ENCODE measurements around the gene CHMP2A. TPM values are rescaled to one million over a fixed set of nuclear protein-coding genes. Genes with fewer than 3 reads are reported as not detected.

CHMP2A gene
- total and polyA plus RNA-seq, 2 experiments from 2014 or later: 92.2 to 145 TPM

DNA sequence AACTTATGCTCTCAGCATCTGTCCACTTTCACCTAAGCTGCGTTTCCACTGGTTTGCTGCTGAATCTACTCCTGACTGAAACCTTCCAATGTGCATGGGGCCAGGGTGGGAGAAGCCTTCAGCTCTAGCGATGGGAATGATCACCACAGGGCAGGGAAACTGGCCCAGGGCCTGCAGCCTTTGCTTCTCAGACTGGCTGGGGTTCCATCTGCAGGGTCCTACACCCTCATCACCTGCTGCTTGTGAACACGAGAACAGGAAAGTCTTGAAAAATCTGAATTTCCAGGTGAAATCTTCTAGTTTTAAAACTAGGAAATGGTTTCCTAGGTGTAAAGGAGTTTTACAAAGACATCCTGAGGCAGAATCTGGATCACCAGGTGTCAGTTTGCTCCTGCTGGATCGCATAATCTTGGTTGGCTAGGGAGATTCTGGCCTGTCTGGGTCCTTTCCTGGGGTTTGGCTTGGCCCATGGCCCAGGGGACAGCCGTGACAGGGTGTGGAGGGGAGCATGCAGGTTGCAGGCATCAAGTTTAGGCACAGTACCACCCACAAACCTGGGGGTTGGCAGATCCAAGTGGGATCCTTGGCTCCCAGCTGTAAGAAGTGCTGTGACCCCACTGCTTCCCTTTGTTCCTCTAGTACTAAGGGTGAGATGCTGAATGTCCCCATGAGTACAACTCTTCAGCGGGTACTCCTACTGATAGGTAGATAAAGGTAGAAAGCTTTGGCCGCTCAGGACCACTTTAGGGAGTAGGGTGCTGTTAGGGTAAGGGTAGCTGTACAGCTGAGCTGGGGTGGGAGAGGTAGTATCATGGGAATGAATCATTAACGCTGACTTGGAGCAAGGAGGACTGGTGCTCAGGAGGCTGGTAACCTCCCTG, 5.3 kb upstream of the CHMP2A start:
- Histone ChIP-seq H3K4me2 (peak overlapping the region; percentile 88), H4K20me1 (replicated peaks; ENCODE audit: insufficient read depth) (no peaks in the 10 kb centered on the region; the same call in 1 of the 2 replicates), H3K36me3 (ENCODE audit: insufficient read depth) (0 out of 2 replicates have a peak, but pooled peaks cover 2% of the 10 kb centered on the region), H3F3A (replicated peaks; ENCODE audit: low read depth) (peaks cover 37% of the 10 kb centered on the region), H3K79me2 (replicated peaks; ENCODE audit: insufficient read depth) (peaks cover 20% of the 10 kb centered on the region), H3K9me2 (ENCODE audit: insufficient read depth) (peaks cover 5% of the 10 kb centered on the region; the same call in 1 of the 2 replicates), H3K27ac (ENCODE audit: low read depth) (peak overlapping the region; percentile 60; the same call in 1 of the 2 replicates), H3K4me1 (ENCODE audit: insufficient read depth) (peaks cover 17% of the 10 kb centered on the region), H3K27me3 (ENCODE audit: insufficient read depth) (peaks cover 48% of the 10 kb centered on the region), H3K4me3 (peak overlapping the region; percentile 84), H2AFZ (no peak overlapping the region)
- Mint-ChIP-seq H3K9me3 (no peaks in the 10 kb centered on the region), H3K27ac (peak overlapping the region; percentile 100), H3K4me3 (peak overlapping the region; percentile 97), H3K4me1 (peaks cover 40% of the 10 kb centered on the region), H3K27me3 (ENCODE audit: insufficient read depth, low read depth, poor library complexity) (peaks cover 57% of the 10 kb centered on the region), H3K36me3 (ENCODE audit: low read depth) (peaks cover 40% of the 10 kb centered on the region)
- DNase-seq (ENCODE audit: low spot score) (no peak), ATAC-seq (no peak)
- no peak for TF ChIP-seq ZNF114 (CRISPR knock-in tag; IDR thresholded peaks at IDR 0.05)
- no peak for TF ChIP-seq CREB1 (CRISPR knock-in tag; IDR thresholded peaks at IDR 0.05; ENCODE audit: low read depth)
- TF ChIP-seq NANOG (IDR thresholded peaks at IDR 0.05; ENCODE audit: borderline replicate concordance): no peak
- no peak for TF ChIP-seq ETS1 (IDR thresholded peaks at IDR 0.05)
- TF ChIP-seq POLR2AphosphoS5 (IDR thresholded peaks at IDR 0.05; ENCODE audit: low read depth): no peak
- no peak for TF ChIP-seq EZH2 (IDR thresholded peaks at IDR 0.05; ENCODE audit: low read depth, unreplicated experiment)

DNA sequence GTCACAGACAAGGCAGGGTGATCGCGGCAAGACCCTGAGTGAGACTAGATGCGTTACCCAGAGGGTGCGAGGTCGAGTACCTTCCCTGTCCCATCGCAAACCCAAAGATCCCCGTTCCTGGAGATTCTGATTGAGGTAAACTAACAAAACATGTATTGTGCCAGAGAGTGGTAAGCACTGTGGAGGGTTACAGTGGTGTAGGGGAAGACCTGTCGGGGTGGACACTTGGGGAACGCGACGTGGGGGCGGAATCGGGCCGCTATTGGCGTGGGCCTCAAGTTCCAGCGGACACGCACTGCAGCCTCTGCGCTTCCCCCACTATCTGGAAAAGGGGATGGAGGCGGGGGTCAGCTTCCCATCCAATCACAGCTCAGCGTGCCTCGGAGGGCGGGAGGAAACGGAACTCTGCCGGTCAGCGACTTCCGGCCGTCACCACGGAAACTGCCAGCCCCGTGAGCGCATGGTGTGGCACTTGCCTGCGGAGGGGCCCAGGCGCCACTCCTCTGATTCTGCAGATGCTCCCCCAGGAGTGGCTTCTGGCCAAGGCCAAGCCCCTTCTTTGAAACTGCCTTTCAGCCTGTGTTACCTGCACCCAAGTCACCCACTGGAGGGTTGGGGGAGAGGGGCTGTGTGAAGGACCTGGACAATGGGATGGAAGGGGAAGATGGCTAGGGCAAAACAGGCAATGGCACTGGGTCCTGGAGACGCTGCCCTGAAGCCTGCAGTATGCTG, 4.5 kb upstream of the CHMP2A start:
- peak overlapping the region; percentile 88 for H3K4me2 ChIP-seq
- H2AFZ ChIP-seq: no peak overlapping the region
- Mint-ChIP-seq H3K4me1 (peaks cover 45% of the 10 kb centered on the region), H3K27me3 (ENCODE audit: insufficient read depth, low read depth, poor library complexity) (peaks cover 65% of the 10 kb centered on the region), H3K36me3 (ENCODE audit: low read depth) (peaks cover 42% of the 10 kb centered on the region), H3K27ac (peak overlapping the region; percentile 100), H3K9me3 (peaks cover 5% of the 10 kb centered on the region; the same call in 2 of the 3 replicates), H3K4me3 (peak overlapping the region; percentile 97)
- H3K27ac ChIP-seq (ENCODE audit: low read depth): peak overlapping the region; percentile 98
- H4K20me1 ChIP-seq (replicated peaks; ENCODE audit: insufficient read depth): no peaks in the 10 kb centered on the region; the same call in 1 of the 2 replicates
- peaks cover 20% of the 10 kb centered on the region for H3K79me2 ChIP-seq (replicated peaks; ENCODE audit: insufficient read depth)
- H3F3A ChIP-seq (replicated peaks; ENCODE audit: low read depth): peaks cover 42% of the 10 kb centered on the region
- peaks cover 45% of the 10 kb centered on the region for H3K27me3 ChIP-seq (ENCODE audit: insufficient read depth)
- H3K36me3 ChIP-seq (ENCODE audit: insufficient read depth): 0 out of 2 replicates have a peak, but pooled peaks cover 2% of the 10 kb centered on the region
- H3K4me3 ChIP-seq: peak overlapping the region; percentile 84
- ATAC-seq (peak; percentile 41), DNase-seq (ENCODE audit: low spot score) (peak; percentile 96)
- peaks cover 5% of the 10 kb centered on the region; the same call in 1 of the 2 replicates for H3K9me2 ChIP-seq (ENCODE audit: insufficient read depth)
- H3K4me1 ChIP-seq (ENCODE audit: insufficient read depth): peaks cover 19% of the 10 kb centered on the region
- TF ChIP-seq POLR2AphosphoS5 (IDR thresholded peaks at IDR 0.05; ENCODE audit: low read depth) (peak; percentile 88), STAT1 (IDR thresholded peaks at IDR 0.05; ENCODE audit: unreplicated experiment) (no peak), EZH2 (IDR thresholded peaks at IDR 0.05; ENCODE audit: low read depth, unreplicated experiment) (no peak), ETS1 (IDR thresholded peaks at IDR 0.05) (peak; percentile 25; the same call in 1 of the 2 replicates), CREB1 (CRISPR knock-in tag; IDR thresholded peaks at IDR 0.05; ENCODE audit: low read depth) (peak; percentile 42; the same call in 1 of the 2 replicates), ZNF462 (CRISPR knock-in tag; IDR thresholded peaks at IDR 0.05) (no peak)

Measured in GM23338 (cell line).